HepG2 (cell line): ENCODE data around the gene RBM34. TPM values are rescaled to one million over a fixed set of nuclear protein-coding genes. Genes with fewer than 3 reads are reported as not detected.

Experiments used
- ATAC-seq: fragments of 200-7000 bp; cut with Tn5 transposase; 3 replicates; pipeline ENCODE4 v1.9.1; 2020; ENCODE audit warnings: mild to moderate bottlenecking, moderate library complexity
- BruUV-seq: library from RNA; stranded (reverse); fragments of 400-500 nt; replicated peaks from 2 replicates; lab custom pipeline; 2021; lab: Mats Ljungman, UMichigan
- CTCF ChIA-PET: fragments of 300-600 bp; formaldehyde crosslinking; extraction: SDS; loops from one replicate; lab custom pipeline; 2021; ENCODE audit warnings: low total read pairs, inconsistent platforms, low intra/inter-chr PET ratio; lab: Yijun Ruan, JAX
- POLR2A ChIA-PET: fragments of 350-600 bp; sonication (Branson Sonifier 250); formaldehyde crosslinking; loops from one replicate; lab custom pipeline; 2020; ENCODE audit warnings: antibody characterized with exemption, inconsistent platforms; lab: Yijun Ruan, JAX
- DNase-seq: peaks from one replicate; pipeline ENCODE4 v3.0.0-alpha.2; 2015; ENCODE audit warnings: low spot score
- FAIRE-seq: peaks from 3 replicates; lab custom pipeline; 2011; peaks lifted over from hg19 to GRCh38; lab: Jason Lieb, UNC
- H2AFZ ChIP-seq: one replicate; pipeline ENCODE4 v1.6.1; 2011; ENCODE audit warnings: low read length, inconsistent platforms
- H3K27ac ChIP-seq: fragments of 300-600 bp; 3 replicates; pipeline ENCODE4 v1.8.0; 2011; ENCODE audit warnings: mixed run types, mild to moderate bottlenecking, mixed read lengths, low read length, inconsistent platforms; ENCODE audit not compliant: insufficient read depth; ENCODE audit errors: extremely low read length
- H3K27me3 ChIP-seq, 2 experiments: fragments of 200-600 bp in 1 of 2; 2 replicates in 1 of 2; 3 replicates in 1 of 2; pipeline versions ENCODE4 v1.6.0 to v1.8.0; 2011; ENCODE audit warnings: low read length in 2 of 2, mild to moderate bottlenecking in 2 of 2, moderate library complexity in 2 of 2, inconsistent platforms in 1 of 2; ENCODE audit not compliant: insufficient read depth in 2 of 2, control insufficient read depth in 1 of 2
- H3K36me3 ChIP-seq, 2 experiments: fragments of 200-600 bp in 1 of 2; replicated peaks in 1 of 2; 2 replicates in 1 of 2; 3 replicates in 1 of 2; pipeline versions ENCODE4 v1.5.1 to v1.8.0; 2011; ENCODE audit warnings: low read length in 2 of 2, inconsistent platforms in 1 of 2; ENCODE audit not compliant: insufficient read depth in 2 of 2, control insufficient read depth in 1 of 2
- H3K4me1 ChIP-seq: 2 replicates; pipeline ENCODE4 v1.5.1; 2012; ENCODE audit warnings: low read length, inconsistent platforms; ENCODE audit not compliant: insufficient read depth
- H3K4me2 ChIP-seq: 2 replicates; pipeline ENCODE4 v1.6.0; 2011; ENCODE audit warnings: low read depth, low read length, inconsistent platforms
- H3K4me3 ChIP-seq, 3 experiments: fragments of 200-600 bp in 1 of 3; sonication (generic), shearing (Covaris generic) in 1 of 3; replicated peaks in 1 of 3; 2 replicates each; pipeline ENCODE4 v1.5.1; 2011 to 2016; ENCODE audit warnings: low read length in 3 of 3, inconsistent platforms in 2 of 3, low read depth in 2 of 3, mild to moderate bottlenecking in 2 of 3, control low read depth in 1 of 3, mixed read lengths in 1 of 3; ENCODE audit not compliant: insufficient read depth in 1 of 3
- H3K79me2 ChIP-seq: one replicate; pipeline ENCODE4 v1.6.1; 2011; ENCODE audit warnings: low read length, inconsistent platforms; ENCODE audit not compliant: insufficient read depth
- H3K9ac ChIP-seq: 2 replicates; pipeline ENCODE4 v1.6.0; 2011; ENCODE audit warnings: mild to moderate bottlenecking, low read depth, low read length, inconsistent platforms; ENCODE audit not compliant: insufficient read depth
- H3K9me3 ChIP-seq: 2 replicates; pipeline ENCODE4 v1.5.1; 2012; ENCODE audit warnings: mild to moderate bottlenecking, low read length
- H4K20me1 ChIP-seq: 2 replicates; pipeline ENCODE4 v1.6.0; 2011; ENCODE audit warnings: inconsistent platforms, mild to moderate bottlenecking, low read length, moderate library complexity; ENCODE audit not compliant: insufficient read depth
- HNRNPK ChIP-seq: fragments of 200-400 bp; formaldehyde crosslinking; IDR thresholded peaks from 2 replicates; pipeline ENCODE4 v1.6.1; 2018; ENCODE audit warnings: low read length, low read depth, moderate library complexity, mild to moderate bottlenecking; ENCODE audit not compliant: poor library complexity, severe bottlenecking
- IKZF1 ChIP-seq: fragments of 450-650 bp; IDR thresholded peaks from 2 replicates; pipeline ENCODE4 v1.7.1; 2016
- PCBP1 ChIP-seq: fragments of 200-400 bp; formaldehyde crosslinking; IDR thresholded peaks from 2 replicates; pipeline ENCODE4 v1.6.1; 2017; ENCODE audit warnings: mild to moderate bottlenecking, low read depth, low read length, borderline replicate concordance
- ZNF329 ChIP-seq: sonication (generic); formaldehyde crosslinking; IDR thresholded peaks from 2 replicates; pipeline ENCODE4 v1.9.0; 2021; ENCODE audit warnings: low read depth, mild to moderate bottlenecking, missing genetic modification reagents
- WGBS: methylation state at CpG from one replicate; pipeline ENCODE4 v1.1.6; 2017; ENCODE audit warnings: low lambda C conversion rate; 5-methylcytosine and 5-hydroxymethylcytosine counted together
- in situ Hi-C: cut with HindIII; loops from 2 replicates; pipeline ENCODE4 v1.10.0; 2017; ENCODE audit warnings: low pct_unique_long_range_greater_than_20kb; ENCODE audit not compliant: extremely low pct_ligation_motif_present
- intact Hi-C: fragments of 100-400 bp; cut with micrococcal nuclease; formaldehyde crosslinking; loops from one replicate; pipeline ENCODE4 v1.10.0; 2022; ENCODE audit not compliant: unreplicated experiment
- polyA plus RNA-seq, 8 experiments: library from polyadenylated mRNA; depleted of rRNA in 3 of 8; stranded (reverse) in 7 of 8; unstranded in 1 of 8; fragments of >200 nt; fragmentation: Illumina TruSeq in 4 of 8; extraction: Trizol in 4 of 8; gene quantifications; 2 replicates each; pipeline versions ENCODE4 v1.2.1 to v1.2.3, GENCODE V29; 2011 to 2016; ENCODE audit warnings: low read depth in 4 of 8, missing spikeins in 1 of 8, mixed read lengths in 1 of 8; ENCODE audit not compliant: insufficient read depth in 1 of 8
- total RNA-seq, 5 experiments: library from RNA; depleted of rRNA; stranded (reverse); fragments of >200 nt; fragmentation: Illumina TruSeq; extraction: Trizol; gene quantifications; 2 replicates each; pipeline ENCODE4 v1.2.3, GENCODE V29; 2016; ENCODE audit warnings: low read depth in 1 of 5
- TF ChIP-seq, protein P1 (sequence below): sonication (generic); formaldehyde crosslinking; IDR thresholded peaks from 2 replicates; pipeline ENCODE4 v1.4.0; 2020; ENCODE audit warnings: mild to moderate bottlenecking, missing genetic modification reagents, borderline replicate concordance

The RBM34 gene
- total and polyA plus RNA-seq, 2 of the 13 experiments (the other 11 are each of a cell fraction or from before 2014, with no cell fraction given) = 34.7 to 73.0 TPM

DNA sequence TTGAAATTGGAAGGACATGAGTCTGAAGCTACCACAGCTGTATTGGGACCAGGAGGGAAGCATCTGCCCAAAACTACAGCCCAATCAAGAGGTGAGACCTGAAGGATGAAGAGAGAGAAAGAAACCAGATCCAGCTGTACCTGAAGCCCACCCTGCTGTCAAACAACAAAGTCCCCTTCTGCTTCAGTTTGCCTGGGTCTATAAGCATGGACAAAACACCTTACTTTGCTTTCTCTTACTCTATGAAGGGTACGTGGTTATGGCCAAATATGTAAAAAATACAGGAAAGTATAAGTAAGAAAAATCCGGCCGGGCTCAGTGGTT is 58.8 kb downstream of the RBM34 start:
- BruUV-seq = no TSS peak
- POLR2A ChIA-PET = no interaction called here
- H3K36me3 ChIP-seq = no peaks in the 10 kb centered on the region; a peak in 1 of 5 replicates
- peak; percentile 94 for TF ChIP-seq ZNF329
- TF ChIP-seq, protein P1, sequence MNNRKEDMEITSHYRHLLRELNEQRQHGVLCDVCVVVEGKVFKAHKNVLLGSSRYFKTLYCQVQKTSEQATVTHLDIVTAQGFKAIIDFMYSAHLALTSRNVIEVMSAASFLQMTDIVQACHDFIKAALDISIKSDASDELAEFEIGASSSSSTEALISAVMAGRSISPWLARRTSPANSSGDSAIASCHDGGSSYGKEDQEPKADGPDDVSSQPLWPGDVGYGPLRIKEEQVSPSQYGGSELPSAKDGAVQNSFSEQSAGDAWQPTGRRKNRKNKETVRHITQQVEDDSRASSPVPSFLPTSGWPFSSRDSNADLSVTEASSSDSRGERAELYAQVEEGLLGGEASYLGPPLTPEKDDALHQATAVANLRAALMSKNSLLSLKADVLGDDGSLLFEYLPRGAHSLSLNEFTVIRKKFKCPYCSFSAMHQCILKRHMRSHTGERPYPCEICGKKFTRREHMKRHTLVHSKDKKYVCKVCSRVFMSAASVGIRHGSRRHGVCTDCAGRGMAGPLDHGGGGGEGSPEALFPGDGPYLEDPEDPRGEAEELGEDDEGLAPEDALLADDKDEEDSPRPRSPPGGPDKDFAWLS = no peak
- TF ChIP-seq, all 625 proteins: peak for 1
- no peak for DNase-seq
- WGBS = 98% methylated on average over 3 of the region's 3 CpGs
- no peak overlapping the region for H3K9ac ChIP-seq
- H2AFZ ChIP-seq = no peak overlapping the region
- ATAC-seq = no peak
- H3K4me3 ChIP-seq = no peak overlapping the region
- no peaks in the 10 kb centered on the region for H3K27me3 ChIP-seq
- H3K27ac ChIP-seq = no peak overlapping the region
- H3K4me2 ChIP-seq = no peak overlapping the region
- CTCF ChIA-PET = no interaction called here
- in situ Hi-C loops (loop anchor here (5.0 kb wide), 1 partner anchor 315 kb away; no protein-coding TSS in a partner anchor), intact Hi-C loops (loop anchor here (5.0 to 10.0 kb wide), 2 partner anchors 63 to 315 kb away; partner anchors contain the start of gene RBM34)
- no peaks in the 10 kb centered on the region for H4K20me1 ChIP-seq
- FAIRE-seq = no peak
- H3K9me3 ChIP-seq = no peaks in the 10 kb centered on the region
- H3K4me1 ChIP-seq = peaks cover 47% of the 10 kb centered on the region
- H3K79me2 ChIP-seq = no peaks in the 10 kb centered on the region

DNA sequence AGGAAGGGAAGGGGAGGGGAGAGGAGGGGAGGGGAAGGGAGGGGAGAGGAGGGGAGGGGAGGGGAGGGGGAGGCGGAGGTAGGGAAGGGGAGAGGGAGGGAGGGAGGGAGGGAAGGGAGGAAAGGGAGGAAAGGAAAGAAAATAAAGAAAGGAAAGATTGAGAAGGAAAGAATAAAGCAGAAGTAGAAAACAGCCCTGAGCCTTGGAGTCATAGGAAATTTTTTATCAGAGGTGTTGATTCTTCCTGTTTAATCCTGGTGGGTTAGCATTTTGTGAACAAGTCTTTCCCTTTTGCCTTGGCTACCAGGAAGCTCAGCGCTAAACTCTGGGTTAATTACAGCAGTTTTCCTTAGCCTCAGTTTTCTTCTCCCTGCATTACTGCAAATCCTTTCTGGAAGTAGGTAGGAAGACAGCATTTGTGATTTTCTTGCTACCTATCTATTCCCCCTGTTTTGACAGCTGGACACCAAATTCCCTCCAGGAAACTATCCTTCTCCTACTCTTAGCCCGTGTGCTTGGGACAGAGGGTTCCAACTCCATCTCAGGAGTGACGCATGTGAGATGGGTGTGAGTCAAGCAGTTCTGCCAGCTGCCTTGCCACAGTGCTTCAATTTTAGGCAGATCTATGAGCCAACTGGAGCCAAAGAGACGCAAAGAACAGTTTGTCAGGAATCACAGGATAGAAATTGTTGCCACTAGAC is 59.3 kb downstream of the RBM34 start:
- BruUV-seq = no TSS peak
- Histone ChIP-seq H3K79me2 (no peaks in the 10 kb centered on the region), H3K9ac (no peak overlapping the region), H3K4me1 (peaks cover 49% of the 10 kb centered on the region), H3K9me3 (no peaks in the 10 kb centered on the region), H3K4me2 (no peak overlapping the region), H2AFZ (no peak overlapping the region), H4K20me1 (no peaks in the 10 kb centered on the region), H3K4me3 (no peak overlapping the region), H3K36me3 (no peaks in the 10 kb centered on the region; a peak in 1 of 5 replicates), H3K27ac (no peak overlapping the region), H3K27me3 (no peaks in the 10 kb centered on the region)
- peak; percentile 93 for TF ChIP-seq HNRNPK
- 0 out of 2 replicates have a peak, but pooled peaks have one; percentile 33 for TF ChIP-seq PCBP1
- TF ChIP-seq IKZF1 = no peak
- DNase-seq = no peak
- intact Hi-C loops = loop anchor here (5.0 to 10.0 kb wide), 2 partner anchors 63 to 316 kb away; partner anchors contain the start of gene RBM34
- ATAC-seq = no peak
- FAIRE-seq = no peak
- ChIA-PET POLR2A (no interaction called here), CTCF (no interaction called here)
- in situ Hi-C loops = loop anchor here (5.0 kb wide), 1 partner anchor 316 kb away; no protein-coding TSS in a partner anchor
- 84% methylated on average over 5 of the region's 5 CpGs for WGBS
